SK-N-MC (cell line): ENCODE results near the gene KCNC3.

Source experiments
- EZH2 ChIP-seq: fragments of 200-600 bp; sonication (generic); IDR thresholded peaks from one replicate; pipeline ENCODE4 v1.6.1; 2017; ENCODE audit warnings: antibody characterized with exemption
- POLR2AphosphoS5 ChIP-seq: IDR thresholded peaks from 2 replicates; pipeline ENCODE4 v1.6.1; 2012; ENCODE audit warnings: mild to moderate bottlenecking, low read depth, low read length, borderline replicate concordance

DNA sequence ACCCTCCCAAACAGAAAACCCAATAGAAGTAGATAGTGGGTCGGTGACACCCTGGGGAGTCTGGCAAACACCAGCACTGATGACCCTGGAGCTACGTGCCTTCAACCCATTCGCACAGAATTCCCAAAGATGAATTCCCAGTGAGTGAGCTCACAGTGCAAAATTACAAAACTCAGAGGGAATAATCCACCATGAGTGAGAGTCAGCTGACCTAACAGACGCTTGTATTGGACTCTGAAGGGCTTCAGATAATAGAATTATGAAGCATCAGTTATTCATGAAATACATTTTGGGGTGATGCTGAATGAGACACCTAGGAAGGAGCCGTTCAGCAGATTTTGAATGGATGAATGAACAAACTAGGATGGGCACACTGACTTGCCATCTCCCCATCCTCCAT lies 40.2 kb downstream of the KCNC3 start:
- no peak for TF ChIP-seq POLR2AphosphoS5
- no peak for TF ChIP-seq EZH2
